HL-60/S4 treated with retinoic acid at 250 ng/mL for 4 days and 3 days (cell line): ENCODE results near the gene TENM4.

Experiments used
- in situ Hi-C: fragments of 300-500 bp; cut with MboI; formaldehyde crosslinking; loops from 2 replicates; pipeline ENCODE4 v1.7.0; 2022; ENCODE audit warnings: low sequenced_read_pairs

TENM4 gene

DNA sequence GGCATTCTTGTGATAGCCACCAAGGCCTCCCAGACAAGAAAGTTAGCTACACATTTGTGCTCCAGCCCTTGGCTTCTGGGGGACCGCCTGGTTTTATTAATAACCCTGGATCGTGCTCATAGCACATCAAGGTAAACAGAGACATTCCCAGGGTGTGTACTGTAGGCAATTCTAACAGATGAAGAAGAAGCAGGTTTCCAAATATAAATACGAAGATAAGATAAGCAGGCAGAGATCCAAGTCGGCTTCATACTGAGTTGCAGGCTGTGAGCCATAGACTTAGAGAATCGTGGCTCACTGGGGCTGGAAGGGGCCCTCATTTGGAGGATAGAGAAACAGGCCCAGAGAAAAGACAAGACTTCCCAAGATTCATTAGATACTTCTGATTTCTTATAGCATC, 131.4 kb downstream of the TENM4 start:
- in situ Hi-C loops: no loop called here

DNA sequence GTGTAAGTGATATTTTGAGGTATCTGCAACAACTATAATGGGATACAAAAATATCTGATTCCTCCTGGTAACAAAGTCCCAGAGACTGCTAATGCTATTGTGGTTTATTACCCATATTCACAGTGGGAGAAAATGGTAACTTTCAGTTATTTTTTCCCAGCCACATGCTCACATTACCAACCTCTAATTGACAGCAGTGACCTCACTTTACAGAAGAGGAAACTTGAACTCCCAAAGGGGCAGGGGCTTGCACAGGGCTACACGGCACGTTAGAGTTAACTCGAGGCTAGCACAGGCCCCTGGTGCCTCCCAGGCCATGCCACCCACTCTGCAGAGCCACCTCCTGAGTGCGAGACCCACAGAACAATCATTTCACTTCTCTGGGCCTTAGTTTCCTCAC, 132.4 kb downstream of the TENM4 start:
- in situ Hi-C loops: no loop called here

DNA sequence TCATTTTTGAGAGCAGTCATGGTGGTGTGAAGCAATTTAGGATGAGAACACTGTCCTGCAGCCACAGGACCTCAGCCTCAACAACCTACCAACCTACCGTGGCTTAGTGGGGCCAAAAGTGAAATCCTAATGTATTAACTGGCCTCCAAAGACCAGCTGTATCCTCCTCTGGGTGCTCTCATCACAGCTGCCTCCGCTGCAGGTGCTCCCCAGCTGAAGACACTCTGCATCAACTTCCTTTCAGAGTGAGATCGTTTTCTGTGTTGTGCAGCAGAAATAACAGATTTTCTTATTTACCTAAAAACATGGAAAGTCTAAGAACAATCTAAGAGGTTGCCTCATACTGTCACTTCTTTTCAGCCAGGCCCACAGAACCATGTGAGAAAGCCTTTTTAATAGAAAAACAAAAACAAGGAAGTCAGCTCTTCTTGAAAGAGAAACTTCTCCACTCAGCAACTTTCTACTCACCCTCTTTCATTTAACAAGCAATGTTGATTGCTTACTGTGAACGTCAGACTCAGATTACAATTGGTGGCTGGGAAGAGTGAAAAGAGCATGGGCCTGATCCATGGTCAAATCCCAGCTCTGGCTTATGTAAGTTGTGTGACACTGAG, 136.1 kb downstream of the TENM4 start:
- in situ Hi-C loops: no loop called here

DNA sequence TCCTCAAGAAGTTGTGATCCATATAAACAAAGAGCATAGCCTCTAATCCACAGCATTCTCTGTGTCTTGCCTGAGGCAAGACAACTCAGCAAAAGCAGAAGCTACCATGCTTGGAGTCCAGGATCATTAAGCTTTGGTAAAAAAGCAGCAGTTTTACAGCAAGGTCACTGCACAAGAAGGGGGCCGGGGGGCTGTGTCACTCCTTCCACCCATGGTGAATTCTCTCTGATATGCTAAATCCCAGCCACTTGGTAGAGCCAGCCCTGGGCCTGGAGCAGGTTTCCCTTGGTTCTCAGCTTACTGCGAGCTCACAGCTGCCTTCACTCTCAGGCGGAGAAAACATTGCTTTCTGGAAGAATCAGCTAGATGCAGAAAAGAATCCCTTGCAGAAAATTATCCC, 144.7 kb downstream of the TENM4 start:
- in situ Hi-C loops: no loop called here

DNA sequence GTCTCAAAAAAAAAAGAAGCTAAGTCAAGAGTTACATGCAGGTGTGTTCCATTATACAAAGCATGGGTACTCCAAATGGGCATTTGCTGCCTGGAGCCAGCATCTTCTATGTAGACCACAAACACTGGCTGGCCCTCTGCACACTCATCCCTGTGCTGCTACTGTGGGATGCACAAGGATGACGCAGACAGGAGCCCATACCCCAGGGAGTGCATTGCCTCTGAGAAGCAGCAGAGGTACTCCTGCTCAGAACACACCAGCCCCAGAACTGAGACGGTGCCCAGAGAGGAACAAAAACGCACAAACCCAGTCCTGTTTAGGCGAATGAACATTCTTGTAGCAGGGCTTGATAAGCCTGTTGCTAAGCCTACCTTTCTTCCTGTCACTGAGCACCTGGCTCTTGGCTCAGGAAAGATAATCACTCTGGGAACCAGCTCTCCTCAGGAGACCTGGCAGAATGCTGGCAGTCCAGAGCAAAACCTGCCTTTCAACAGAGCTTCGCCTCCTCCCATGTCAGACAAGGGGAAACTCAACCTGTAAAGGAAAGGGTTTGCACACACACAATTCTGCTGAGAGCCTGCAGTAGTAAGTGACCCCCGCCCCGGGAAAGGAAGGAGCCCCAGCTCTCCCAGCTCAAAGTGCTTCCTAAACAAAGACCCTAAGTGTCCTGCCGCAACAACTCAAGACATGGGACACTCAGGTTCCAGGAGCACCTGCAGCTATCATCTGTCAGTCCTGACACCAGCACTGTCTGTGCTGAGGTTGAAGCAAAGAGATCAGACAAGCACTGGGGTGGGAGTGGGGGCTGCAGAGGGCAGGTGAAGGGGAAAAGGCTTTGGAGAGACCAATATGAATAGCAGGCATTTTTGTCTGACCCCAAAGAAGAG, 145.7 kb downstream of the TENM4 start:
- in situ Hi-C loops: no loop called here

DNA sequence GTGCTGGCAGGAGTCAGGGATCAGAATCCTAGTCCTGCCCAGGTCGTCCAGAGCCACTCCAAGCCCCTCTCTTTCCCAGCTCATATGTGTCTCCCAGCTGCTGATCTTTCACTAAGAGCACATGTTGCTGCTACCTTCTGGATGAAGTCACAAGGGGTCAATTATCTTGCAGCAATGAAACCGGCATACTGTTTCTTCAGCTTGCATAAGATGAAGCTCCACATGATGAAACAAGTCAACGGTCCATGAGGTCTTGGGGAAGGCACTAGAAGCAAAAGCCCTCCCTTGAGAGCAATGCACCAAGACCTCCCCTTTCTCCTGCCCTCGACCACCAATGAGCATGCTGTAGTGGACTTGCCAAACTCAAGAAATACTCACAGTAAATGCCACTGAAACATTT, 148.9 kb downstream of the TENM4 start:
- in situ Hi-C loops: no loop called here

DNA sequence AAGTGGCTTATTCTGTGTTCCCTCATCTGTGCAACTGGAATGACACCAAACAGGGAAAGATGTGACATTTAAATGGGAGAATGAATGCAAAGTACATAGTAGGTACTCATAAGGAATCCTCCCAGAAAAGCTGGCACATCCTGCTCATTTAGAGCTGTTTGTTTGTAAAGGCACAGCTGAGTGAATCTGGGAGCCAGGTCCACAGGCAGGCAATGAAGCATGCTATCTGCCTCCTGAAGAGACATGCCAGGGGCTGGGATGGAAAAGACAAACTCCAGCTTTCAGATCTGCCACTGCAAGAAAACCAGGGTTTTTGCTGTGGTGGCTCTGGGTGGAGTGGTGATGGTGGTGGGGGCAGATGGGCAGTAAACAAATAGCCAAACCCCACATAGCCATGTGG, 150.1 kb downstream of the TENM4 start:
- in situ Hi-C loops: no loop called here

DNA sequence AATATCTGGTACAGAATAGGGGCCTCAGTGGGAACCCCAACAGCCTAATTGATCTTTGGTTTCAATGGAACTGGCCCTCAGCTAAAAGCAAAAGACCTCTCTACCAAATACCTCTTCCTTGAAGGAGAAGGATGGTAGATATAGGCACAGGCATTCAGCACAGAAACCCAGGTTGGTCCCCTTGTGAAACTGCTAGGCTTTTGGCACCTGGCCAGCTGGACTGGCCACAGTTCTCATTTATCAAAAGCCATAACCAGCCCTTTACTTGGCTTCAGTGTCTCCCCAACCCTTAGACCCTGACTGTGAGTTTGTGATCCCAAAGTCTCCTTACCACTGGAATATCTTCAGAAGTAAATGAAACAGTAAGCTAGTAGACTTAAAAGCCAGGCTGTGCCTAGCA, 152.9 kb downstream of the TENM4 start:
- in situ Hi-C loops: no loop called here

DNA sequence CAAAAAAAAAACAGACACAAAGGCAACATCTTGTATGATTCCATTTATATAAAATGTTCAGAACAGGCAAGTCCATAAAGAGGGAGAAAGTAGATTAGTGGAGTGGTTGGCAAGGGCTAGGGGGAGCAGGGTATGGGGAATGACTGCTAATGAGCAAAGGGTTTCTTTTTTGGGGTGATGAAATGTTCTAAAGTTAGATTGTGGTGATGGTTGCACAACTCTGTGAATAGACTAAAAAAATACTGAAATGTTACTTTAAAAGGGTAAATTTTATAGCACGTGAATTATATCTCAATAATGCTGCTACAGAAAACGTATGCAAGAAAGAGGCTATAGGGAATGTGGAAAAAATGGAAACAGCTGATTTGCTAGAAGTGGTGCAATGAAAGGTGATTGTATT, 155.1 kb downstream of the TENM4 start:
- in situ Hi-C loops: no loop called here

DNA sequence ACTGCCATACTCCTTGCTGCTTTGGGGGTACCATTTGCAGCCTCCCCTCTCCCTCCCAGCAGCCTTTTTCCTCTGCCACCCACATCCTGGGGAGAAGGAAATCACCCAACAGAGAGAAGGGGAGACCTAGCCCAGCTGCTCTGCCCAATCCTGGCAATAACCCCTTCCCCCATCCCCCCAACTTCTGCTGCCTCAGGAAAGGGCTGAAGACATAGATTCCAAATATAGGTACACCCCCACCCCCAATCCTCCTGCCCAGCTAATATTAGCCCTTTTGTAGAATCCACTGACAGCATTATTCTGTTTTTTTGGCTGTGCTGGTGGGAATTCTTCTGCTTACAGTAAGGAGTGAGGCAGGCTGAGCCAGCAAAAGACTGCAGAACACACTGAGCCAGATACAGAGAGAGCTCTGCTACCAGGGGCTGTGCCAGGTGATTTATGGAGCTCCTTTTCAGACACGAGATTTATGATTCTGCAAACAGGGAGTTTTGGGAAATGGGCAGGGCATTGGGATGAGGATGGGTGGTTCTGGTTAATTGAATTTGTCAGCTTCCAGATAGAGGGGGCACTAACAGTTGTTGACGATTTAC, 164.0 kb downstream of the TENM4 start:
- in situ Hi-C loops: no loop called here

DNA sequence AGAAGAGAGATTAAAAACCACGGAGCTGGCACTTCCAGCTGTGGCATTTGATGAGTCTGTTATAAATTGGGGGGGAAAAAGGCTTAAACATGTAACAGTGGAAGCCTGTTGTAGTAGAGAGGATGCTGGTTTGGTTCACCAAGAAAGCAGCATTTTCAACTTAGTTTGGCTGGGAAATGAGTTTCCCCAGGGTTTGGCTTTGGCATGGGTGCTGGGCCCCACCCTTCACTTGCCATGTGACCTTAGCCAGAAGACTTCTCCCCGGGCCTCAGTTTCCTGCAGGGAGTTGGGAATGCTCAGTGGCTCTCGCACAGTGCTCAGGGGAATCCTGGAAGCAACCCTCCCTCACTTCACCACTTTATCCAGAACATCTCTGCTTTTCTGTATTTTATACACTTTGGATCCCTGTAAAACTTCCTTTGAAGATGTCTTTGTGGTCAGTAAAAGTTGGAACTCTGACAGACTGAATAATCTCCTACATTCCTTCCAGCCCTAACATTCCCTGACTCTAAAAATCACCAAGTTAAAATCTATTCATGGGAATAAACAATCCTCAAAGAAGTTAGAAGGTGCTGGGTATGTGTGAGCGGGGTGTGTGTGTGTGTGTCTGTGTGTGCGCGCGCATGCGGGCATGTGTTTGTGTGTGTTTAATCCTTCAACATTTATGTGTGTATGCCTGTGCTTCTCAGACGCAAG, 166.0 kb downstream of the TENM4 start:
- in situ Hi-C loops: no loop called here

DNA sequence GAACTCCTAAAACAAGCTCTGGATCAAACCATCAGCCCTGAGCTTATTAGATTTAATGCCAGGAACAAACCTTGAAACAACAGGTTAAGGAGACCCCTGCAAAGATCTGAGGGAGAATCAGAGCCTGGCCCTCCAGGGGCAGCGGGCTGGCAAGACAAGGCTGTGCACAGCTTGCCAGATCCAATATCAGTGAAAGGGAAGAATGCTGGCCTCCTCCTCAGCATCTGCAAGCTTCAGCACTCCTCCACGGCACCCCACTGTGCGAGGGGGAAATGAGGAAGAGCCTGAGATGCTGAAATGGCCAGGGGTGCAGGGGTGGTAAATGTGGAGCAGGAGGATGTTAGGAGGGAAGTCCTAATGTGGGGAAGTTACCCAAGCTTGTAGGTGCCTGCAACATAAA, 167.0 kb downstream of the TENM4 start:
- in situ Hi-C loops: no loop called here

DNA sequence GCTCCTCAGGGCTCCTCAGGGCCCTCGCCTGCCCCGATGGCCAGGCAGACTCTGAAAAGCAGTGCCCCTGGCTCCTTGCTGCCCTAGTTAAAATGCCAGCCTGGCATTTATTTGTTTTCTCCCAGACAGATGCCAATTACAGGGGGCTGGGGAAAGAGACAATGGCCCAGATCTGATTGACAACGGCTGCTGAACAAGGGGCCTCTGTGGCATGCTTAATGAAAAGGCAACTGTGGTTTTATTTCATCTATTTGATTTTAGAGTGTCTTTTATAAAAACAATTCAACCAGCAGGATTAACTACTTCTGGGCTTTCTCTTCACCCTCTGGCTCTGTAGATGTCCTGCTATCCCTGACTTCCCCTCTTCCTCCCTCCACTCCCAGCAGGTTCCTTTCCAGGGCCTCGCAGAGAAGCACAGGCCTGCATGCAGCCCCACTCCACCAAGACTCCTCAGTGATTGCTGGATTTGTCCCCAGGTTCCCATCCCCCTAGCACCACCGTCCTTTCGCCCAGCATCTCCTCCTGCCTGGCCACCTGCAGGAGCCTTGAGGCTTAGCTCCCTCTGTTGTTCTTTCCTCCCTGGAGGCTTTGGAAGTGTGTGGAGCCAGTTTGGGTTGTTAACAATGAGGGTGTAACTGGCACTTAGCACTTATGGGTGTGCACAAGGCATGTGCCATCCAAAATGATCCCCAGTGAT, 171.1 kb downstream of the TENM4 start:
- in situ Hi-C loops: no loop called here

DNA sequence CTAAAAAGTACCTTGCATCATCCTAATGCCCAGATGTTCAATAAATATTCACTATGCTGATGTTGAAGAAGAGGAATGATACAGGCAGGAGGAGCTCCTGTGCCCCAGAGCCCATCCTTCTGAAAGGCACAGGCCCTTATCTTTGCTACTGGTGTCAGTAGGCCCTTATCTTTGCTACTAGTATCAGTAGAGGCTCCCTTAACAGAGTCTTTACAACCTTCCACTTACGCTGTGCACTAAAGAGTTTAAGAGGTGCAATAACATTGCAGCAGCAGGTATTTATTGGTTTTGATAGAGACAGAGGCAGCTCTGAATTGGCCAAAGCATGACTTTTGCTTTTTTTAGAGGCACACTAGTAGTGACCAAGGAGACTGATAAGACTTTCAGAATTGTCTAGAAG, 174.4 kb downstream of the TENM4 start:
- in situ Hi-C loops: no loop called here

DNA sequence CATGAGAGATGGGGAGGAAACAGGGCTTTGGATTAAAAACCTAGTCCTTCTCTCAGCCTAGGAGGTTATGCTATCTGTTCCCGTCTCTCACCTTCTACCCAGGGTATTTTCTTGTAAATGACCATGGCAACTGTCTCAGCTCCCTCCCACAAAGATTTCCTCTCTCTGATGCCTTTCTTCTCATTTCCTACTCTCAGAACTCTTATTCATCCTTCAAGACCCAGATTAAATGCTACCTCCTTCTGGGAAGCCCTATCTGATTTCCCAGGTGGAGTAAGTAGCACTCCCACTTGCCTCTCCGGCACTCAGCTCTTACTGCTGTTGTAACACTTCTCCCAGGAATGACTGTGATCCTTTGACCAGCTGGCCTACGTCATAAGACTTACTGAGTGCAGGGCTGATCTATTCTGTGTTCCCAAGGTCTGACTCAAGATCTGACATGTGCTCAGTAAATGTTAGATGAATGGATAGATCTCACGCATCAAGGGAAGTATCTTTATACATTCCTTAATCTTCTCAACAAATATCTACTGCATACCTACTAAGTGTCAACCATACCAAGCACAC, 175.0 kb downstream of the TENM4 start:
- in situ Hi-C loops: no loop called here

DNA sequence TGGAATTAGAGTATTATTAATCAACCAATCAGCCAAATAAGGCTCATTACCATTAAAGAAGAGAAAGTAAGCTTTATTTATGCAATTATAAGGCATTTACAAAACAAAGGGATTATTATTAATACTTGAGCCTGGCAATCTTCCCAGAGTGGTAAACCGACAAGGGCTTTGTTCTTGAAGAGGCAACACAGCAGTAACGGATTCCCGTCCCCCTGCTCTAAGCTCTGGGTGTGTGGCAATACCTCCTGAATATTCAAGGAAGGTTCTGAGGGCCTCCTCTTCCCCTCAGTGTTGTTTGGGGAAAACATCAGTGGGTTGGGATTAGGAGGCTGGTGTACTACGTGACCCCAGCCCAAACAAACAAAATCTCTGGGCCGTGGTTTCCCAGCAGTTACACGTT, 176.5 kb downstream of the TENM4 start:
- in situ Hi-C loops: no loop called here

DNA sequence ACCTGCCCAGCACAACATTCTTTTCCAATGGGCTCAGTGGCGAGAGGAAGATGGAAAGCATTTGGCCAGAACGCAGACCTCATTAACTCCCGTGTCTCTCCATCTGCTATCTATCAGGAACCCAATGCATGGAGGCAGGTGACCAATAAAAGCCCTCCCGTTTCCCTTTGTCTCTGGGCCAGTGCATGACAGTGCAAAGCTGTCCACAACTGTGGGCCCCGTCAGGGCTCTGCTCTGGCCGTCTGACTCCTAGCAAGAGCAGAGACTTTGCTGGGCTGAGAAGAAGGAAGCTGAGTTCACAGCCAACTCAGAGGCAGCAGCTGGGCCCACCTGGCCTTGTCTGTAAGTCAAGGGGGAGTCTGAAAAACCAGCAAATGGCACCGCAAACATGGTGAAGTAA, 177.8 kb downstream of the TENM4 start:
- in situ Hi-C loops: no loop called here

DNA sequence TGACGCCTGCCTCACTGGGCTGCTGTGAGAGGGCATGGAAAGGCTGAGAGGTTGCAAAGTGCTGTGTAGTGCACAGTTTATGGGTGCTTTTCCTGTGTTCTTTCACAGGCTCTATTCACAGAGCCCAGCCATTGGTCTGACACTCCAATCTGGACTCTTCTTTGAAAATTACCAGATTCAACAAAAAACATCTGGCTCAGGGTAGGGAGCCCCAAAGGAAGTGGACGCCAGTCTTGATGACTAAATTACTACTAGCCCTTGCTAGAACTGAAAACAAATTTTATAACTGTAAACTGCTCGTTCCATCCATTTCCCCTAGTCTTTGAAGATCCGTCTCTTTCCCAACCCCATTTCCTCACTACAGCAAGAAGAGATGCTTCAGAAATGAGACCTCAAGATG, 178.6 kb downstream of the TENM4 start:
- in situ Hi-C loops: no loop called here

DNA sequence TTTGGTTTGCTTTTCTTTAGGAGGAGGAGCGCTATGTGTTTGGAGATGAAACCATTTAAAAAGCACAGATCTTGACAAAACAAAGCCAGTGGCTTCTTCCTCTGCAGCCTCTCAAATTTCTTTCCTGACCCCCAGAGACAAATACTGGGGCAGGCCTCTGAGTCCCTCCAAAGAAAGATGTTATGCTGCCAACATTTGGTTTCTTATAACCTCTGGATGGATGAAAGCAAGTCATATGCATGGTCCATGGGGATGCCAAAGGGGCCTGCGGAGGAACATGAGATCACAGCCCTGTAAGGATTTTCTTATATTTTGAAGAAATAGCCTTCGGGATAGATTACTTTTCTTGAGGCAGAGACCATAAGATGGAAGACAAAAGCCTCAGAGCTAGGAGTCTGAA, 179.1 kb downstream of the TENM4 start:
- in situ Hi-C loops: no loop called here

DNA sequence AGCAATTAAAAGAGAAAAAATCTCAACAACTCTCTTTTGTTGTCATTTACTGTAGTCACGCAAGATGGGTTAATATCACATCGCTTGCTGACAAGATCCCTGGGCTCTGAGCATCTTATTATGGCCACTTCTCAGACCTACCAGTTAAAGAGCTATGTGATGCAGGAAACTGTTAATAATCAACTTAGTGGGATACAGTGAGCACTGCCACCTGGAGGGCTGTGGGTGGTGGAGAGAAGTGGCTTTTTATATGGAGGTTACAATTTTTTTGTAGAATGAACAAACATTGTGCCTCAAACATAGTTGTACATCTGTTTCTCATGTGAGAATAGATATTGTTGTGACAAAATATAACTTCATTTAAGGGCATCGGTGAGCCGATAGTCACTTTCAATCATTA, 181.0 kb downstream of the TENM4 start:
- in situ Hi-C loops: no loop called here

DNA sequence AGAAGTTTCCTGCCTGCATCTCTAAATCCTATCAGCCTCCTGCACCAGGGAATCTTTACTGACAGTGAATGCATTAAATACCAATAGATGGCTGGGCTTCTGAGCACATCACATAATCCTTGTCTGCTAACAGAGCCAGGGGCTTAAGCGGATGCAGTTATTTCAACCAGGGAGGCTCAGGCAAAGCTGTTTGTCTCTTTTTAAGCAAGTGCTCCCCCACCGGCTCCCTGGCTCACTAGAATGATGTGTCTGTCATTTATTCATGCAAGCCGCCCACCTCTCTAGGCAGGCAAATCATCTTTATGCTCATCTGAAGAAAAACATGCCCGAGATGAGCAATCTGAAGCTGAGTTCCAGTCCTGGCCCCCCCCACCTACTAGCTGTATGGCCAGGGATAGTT, 182.3 kb downstream of the TENM4 start:
- in situ Hi-C loops: no loop called here
